Caki2 (cell line): ENCODE results near the gene GSX2. TPM values are rescaled to one million over a fixed set of nuclear protein-coding genes. Genes with fewer than 3 reads are reported as not detected.

Experiments used
- DNase-seq: peaks from one replicate; pipeline ENCODE4 v3.0.0-alpha.2; 2015; ENCODE audit warnings: low read depth
- in situ Hi-C: cut with HindIII; loops from 2 replicates; pipeline ENCODE4 v1.10.0; 2016; ENCODE audit warnings: low sequenced_read_pairs, low pct_unique_long_range_greater_than_20kb, mixed read lengths
- total RNA-seq: library from RNA; depleted of rRNA; stranded (reverse); fragments of >200 nt; shearing (Covaris generic); gene quantifications from 2 replicates; pipeline ENCODE4 v1.2.3, GENCODE V29; 2014; ENCODE audit warnings: low replicate concordance

The GSX2 gene
- total RNA-seq, 1 experiment from 2014 or later: not detected

DNA sequence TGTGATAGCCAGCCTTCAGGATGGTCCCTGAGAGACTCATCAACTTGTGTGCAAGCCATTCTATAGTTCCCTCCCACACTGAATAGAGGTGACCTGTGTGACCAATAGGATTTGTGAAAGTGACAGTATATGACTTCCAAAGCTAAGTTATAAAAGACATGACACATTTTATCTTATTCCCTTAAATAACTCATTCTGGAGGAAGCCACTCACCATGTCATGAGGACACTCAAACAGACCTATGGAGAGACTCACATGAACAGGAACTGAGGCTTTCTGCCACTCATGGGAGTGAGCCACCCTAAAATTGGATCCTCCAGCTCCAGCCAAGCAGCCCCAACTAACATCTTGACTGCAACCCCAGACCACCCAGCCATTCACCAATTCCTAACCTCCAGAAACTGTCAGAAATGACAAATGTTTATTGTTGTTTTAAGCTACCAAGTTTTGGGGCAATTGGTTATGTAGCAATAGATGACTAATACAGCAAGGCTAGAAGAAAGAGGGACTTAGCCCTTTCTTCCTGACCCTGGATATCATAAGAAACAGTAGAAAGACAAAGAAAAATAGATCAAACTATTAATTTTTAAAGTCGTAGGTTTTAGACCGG, 26.6 kb upstream of the GSX2 start:
- in situ Hi-C loops: no loop called here
- no peak for DNase-seq

DNA sequence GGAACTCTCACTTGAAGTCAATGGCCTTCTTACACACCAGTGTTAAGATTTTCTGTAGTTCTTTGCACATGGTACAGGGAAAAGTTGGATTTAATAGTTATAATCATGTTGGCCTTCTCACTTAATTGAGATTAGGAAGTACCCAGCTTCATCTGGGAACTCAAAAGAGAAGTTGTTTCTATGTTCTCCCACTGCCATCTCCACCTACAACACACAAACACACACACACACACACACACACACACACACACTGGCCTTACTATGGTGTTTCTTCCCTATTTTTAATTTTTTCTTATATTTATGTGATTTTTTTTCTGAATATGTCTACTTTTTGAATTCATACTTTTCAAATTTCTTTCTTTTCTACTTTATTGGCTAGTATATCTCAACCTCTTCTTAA, 25.6 kb upstream of the GSX2 start:
- DNase-seq: no peak
- in situ Hi-C loops: no loop called here

GRCh38 chr4:54076673-54077072, 23.3 kb upstream of the GSX2 start:
- no peak for DNase-seq
- in situ Hi-C loops: no loop called here

- no peak for DNase-seq
- in situ Hi-C loops: no loop called here
Observed at GRCh38 chr4:54077812-54078211, 22.2 kb upstream of the GSX2 start.

DNA sequence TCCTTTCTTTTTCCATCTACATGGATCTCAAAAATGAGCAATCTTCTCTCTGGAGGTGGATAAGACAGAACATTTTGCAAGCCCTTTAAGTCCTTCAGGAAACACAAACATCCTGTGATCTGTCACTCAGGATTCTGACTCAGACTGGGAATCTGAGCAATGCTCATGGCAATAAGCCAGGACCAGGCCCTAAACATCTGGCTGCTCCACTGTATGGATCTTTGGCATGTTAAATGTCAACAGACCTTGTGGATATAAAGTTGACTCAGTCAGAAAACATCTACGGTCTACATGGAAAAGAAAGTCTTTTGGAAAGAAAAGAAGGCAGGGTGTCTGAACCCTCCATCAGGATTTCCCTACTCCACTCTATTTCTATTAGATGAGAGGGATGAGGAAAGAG, 17.8 kb upstream of the GSX2 start:
- in situ Hi-C loops: no loop called here

GRCh38 chr4:54085284-54085683, 14.7 kb upstream of the GSX2 start:
- peak; percentile 69 for DNase-seq
- in situ Hi-C loops: no loop called here

More for the DNA sequence above, 17.8 kb upstream of the GSX2 start:
- peak; percentile 92 for DNase-seq

- in situ Hi-C loops: no loop called here
- DNase-seq: no peak
Observed at GRCh38 chr4:54089875-54090274, 10.1 kb upstream of the GSX2 start.

GRCh38 chr4:54090404-54090803, 9.6 kb upstream of the GSX2 start:
- in situ Hi-C loops: no loop called here
- no peak for DNase-seq

GRCh38 chr4:54090804-54091623, 8.9 kb upstream of the GSX2 start:
- in situ Hi-C loops: no loop called here

DNA sequence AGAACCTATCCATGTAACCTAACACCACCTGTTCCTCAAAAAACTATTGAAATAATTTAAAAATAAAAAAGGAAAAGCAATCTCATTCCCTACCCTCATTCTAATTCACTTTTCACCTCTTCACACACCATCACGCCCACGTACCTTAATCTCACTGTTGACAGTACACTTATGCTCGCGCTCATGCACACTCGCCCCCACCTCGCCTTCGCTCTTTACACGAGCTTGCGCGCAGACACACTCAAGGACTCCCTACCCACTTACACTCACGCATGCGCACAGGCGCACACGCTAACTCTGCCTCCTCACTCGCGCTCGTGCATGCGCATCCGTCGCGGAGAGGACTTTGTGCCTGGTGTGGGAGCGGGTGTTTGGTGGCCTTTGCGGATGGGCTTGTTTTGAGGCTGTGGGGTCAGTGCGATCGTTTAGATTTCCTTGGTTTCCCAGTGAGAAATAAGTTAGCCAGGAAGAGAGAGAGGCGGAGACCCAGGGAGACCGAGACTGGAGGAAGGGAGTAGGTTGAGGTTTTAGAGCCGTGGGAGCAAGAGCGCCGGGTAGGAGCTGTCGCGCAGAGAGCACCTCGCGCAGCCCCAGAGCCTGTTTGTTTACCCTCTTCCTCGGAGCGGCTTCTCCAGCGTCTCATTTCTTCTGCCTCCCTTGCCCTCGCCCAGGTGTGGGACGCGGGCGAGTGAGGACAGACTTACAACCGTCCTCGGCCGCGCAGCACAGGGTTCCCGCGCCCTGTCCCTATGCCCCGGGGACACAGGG, 8.1 kb upstream of the GSX2 start:
- in situ Hi-C loops: no loop called here
- DNase-seq: peak; percentile 71

More at GRCh38 chr4:54090804-54091623, 8.9 kb upstream of the GSX2 start:
- DNase-seq: peak; percentile 77

- DNase-seq: no peak
- in situ Hi-C loops: no loop called here
Observed at GRCh38 chr4:54092405-54093323, 7.3 kb upstream of the GSX2 start.

- in situ Hi-C loops: no loop called here
Observed at GRCh38 chr4:54093324-54094240, 6.4 kb upstream of the GSX2 start.

DNA sequence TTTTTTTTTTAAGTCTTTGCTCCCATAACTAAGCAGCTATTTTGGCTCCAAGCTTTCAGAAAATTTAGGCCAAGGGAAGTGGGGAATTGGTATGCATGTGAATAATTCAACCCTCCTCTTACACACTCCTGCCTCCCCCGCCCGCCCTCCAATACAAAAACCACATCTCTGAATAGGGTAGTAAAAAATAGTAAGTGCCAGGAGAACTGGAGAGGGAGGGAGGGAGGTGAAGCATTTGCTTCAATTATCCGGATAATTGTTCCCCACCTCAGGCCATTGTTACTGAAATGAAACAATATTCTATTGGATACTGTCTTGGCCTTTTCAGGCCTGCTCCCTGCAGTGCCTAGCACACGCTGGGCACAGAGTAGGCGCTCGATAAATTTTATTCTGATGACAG, 5.5 kb upstream of the GSX2 start:
- in situ Hi-C loops: no loop called here

More at GRCh38 chr4:54093324-54094240, 6.4 kb upstream of the GSX2 start:
- DNase-seq: no peak

DNA sequence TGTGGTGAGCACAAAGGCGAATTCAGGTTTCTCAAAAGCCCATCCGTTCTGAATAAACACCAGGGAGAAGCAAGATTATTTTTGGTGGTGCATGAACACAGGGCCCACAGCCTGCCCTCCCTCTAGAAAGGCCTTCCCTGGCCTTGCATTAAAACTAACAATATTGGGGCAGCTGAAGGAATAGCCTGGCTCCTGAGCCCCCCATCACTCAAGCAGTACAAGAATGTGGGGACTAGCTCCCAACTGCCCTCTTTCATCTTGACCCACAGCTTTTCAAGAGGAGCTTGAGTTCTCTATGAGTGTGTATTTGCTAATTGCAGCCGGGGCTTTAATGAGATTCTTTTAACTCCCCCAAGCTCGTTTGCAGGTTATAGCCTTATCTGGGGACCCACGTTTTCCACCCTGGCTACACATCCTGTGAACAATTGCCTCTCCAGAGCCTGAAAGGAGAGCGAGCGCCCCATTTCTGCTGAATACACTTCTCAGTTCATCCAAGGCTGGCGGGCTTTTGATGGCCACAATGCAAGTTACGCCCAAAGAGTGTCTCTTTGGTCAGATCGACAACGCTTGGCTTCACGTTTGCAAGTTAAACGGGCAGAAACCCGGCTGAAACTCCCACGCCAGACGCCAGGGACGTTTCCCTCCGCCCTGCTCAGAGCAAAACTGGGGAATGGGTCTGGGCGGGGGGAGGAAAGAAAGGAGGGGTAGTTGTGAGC, 4.7 kb upstream of the GSX2 start:
- DNase-seq: no peak
- in situ Hi-C loops: no loop called here

More for the DNA sequence above, 5.5 kb upstream of the GSX2 start:
- no peak for DNase-seq

DNA sequence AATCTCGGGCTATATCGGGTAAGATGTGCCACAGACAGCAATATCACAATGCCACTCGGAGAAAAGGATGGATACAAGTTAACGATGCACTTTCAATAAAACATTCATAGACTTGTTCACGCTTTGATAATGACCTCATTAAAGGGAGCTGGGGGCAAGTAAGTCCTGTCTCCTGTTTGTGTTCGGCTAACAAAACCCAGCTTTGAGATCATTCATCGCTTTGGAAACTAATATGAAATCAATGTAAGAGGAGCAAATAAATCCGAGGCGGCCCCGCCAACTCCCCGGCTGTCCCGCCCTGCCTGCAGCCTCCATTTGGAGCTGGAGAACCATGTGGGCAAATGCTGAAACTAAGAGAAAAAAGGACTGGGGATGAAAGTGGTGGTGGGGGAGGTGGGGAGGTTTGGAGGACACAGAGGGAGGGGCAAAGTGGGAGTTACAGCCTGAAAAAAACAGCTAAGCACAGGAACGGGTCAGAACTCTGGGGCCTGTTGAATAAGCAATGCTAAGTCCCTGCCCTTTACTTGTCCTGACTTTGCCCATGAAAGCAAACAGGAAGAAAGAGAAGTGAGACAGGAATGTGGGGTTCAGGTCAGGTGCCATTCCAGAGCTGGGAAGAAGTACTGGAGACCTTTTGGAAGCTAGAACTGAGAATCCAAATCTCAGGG, 3.5 kb upstream of the GSX2 start:
- in situ Hi-C loops: no loop called here
- no peak for DNase-seq

GRCh38 chr4:54097152-54097551, 2.8 kb upstream of the GSX2 start:
- in situ Hi-C loops: no loop called here
- DNase-seq: no peak
